Keratinocyte (primary cell): ENCODE data around the gene IDH3B. TPM values are rescaled to one million over a fixed set of nuclear protein-coding genes. Genes with fewer than 3 reads are reported as not detected.

Experiments
- DNase-seq: peaks from one replicate; pipeline ENCODE4 v3.0.0-alpha.2; 2011; ENCODE audit warnings: low read depth, missing footprints, low spot score
- FAIRE-seq: peaks from 2 replicates; lab custom pipeline; 2011; peaks lifted over from hg19 to GRCh38; lab: Jason Lieb, UNC
- H2AFZ ChIP-seq: 2 replicates; pipeline ENCODE4 v1.6.0; 2012; ENCODE audit warnings: low read length, control low read depth, inconsistent platforms; ENCODE audit not compliant: control insufficient read depth
- H3K27ac ChIP-seq: 2 replicates; pipeline ENCODE4 v1.5.1; 2011; ENCODE audit warnings: low read length; ENCODE audit not compliant: control insufficient read depth, insufficient read depth
- H3K27me3 ChIP-seq: 3 replicates; pipeline ENCODE4 v1.6.0; 2011; ENCODE audit warnings: low read length; ENCODE audit not compliant: control insufficient read depth, insufficient read depth; ENCODE audit errors: extremely low read depth
- H3K36me3 ChIP-seq, 2 experiments: 2 replicates in 1 of 2; 3 replicates in 1 of 2; pipeline ENCODE4 v1.5.1; 2011; ENCODE audit warnings: low read length in 2 of 2, mild to moderate bottlenecking in 1 of 2; ENCODE audit not compliant: control insufficient read depth in 2 of 2, insufficient read depth in 2 of 2; ENCODE audit errors: extremely low read depth in 1 of 2
- H3K4me1 ChIP-seq: 3 replicates; pipeline ENCODE4 v1.5.1; 2011; ENCODE audit warnings: low read length; ENCODE audit not compliant: control insufficient read depth, insufficient read depth; ENCODE audit errors: extremely low read depth
- H3K4me2 ChIP-seq: 3 replicates; pipeline ENCODE4 v1.6.0; 2011; ENCODE audit warnings: low read depth, low read length; ENCODE audit not compliant: control insufficient read depth, insufficient read depth; ENCODE audit errors: extremely low read depth
- H3K4me3 ChIP-seq, 3 experiments: fragments of 200-600 bp in 1 of 3; sonication (generic) in 1 of 3; 2 replicates in 2 of 3; 3 replicates in 1 of 3; pipeline ENCODE4 v1.5.1; 2011 to 2016; ENCODE audit warnings: low read length in 3 of 3, mild to moderate bottlenecking in 3 of 3, control low read depth in 2 of 3, inconsistent platforms in 1 of 3, low read depth in 1 of 3, mixed read lengths in 1 of 3, mixed run types in 1 of 3, moderate library complexity in 1 of 3; ENCODE audit not compliant: control insufficient read depth in 2 of 3, insufficient read depth in 2 of 3; ENCODE audit errors: extremely low read depth in 1 of 3
- H3K79me2 ChIP-seq: 2 replicates; pipeline ENCODE4 v1.6.0; 2012; ENCODE audit warnings: low read length; ENCODE audit not compliant: control insufficient read depth, insufficient read depth
- H3K9ac ChIP-seq: 3 replicates; pipeline ENCODE4 v1.6.0; 2011; ENCODE audit warnings: low read length; ENCODE audit not compliant: control insufficient read depth, insufficient read depth; ENCODE audit errors: extremely low read depth
- H3K9me1 ChIP-seq: 3 replicates; pipeline ENCODE4 v1.6.0; 2011; ENCODE audit warnings: low read length; ENCODE audit not compliant: control insufficient read depth, insufficient read depth; ENCODE audit errors: extremely low read depth
- H3K9me3 ChIP-seq: 2 replicates; pipeline ENCODE4 v1.5.1; 2012; ENCODE audit warnings: low read depth, low read length; ENCODE audit not compliant: control insufficient read depth
- H4K20me1 ChIP-seq: 3 replicates; pipeline ENCODE4 v1.6.0; 2011; ENCODE audit warnings: low read length; ENCODE audit not compliant: control insufficient read depth, insufficient read depth; ENCODE audit errors: extremely low read depth
- CTCF ChIP-seq, 3 experiments: IDR thresholded peaks in 1 of 3; conservative IDR thresholded peaks in 1 of 3; optimal IDR thresholded peaks in 1 of 3; 2 replicates in 2 of 3; 3 replicates in 1 of 3; pipeline versions ENCODE3 to v1.5.1; 2011; ENCODE audit warnings: low read length in 3 of 3, mild to moderate bottlenecking in 3 of 3, moderate library complexity in 2 of 3, control low read depth in 1 of 3, inconsistent platforms in 1 of 3; ENCODE audit not compliant: insufficient read depth in 2 of 3; ENCODE audit errors: extremely low read depth in 1 of 3
- EZH2 ChIP-seq: IDR thresholded peaks from one replicate; pipeline ENCODE4 v1.6.1; 2012; ENCODE audit warnings: inconsistent platforms, mild to moderate bottlenecking, low read length, moderate library complexity
- dilution Hi-C: fragments of 300-500 bp; cut with MboI; formaldehyde crosslinking; loops from one replicate; pipeline ENCODE4 v1.7.0; 2020; ENCODE audit warnings: low sequenced_read_pairs; ENCODE audit not compliant: extremely low pct_ligation_motif_present
- polyA plus RNA-seq, 5 experiments: library from polyadenylated mRNA; depleted of rRNA in 3 of 5; stranded (reverse) in 3 of 5; stranded (forward) in 1 of 5; unstranded in 1 of 5; fragments of >200 nt; gene quantifications; 1 replicate in 1 of 5; 2 replicates in 3 of 5; 3 replicates in 1 of 5; pipeline versions ENCODE4 v1.2.1 to v1.2.3, GENCODE V29; 2011 to 2012; ENCODE audit warnings: missing spikeins in 2 of 5, low read depth in 1 of 5, low replicate concordance in 1 of 5

The IDH3B gene
- polyA plus RNA-seq, 1 donor (not counting 4 experiments of a cell fraction or from before 2014, with no cell fraction given): 131 TPM

GRCh38 chr20:2640260-2640659, 23.8 kb downstream of the IDH3B start:
- H3K9ac ChIP-seq: no peak overlapping the region
- no peaks in the 10 kb centered on the region for H4K20me1 ChIP-seq
- no peak for TF ChIP-seq EZH2
- TF ChIP-seq CTCF (optimal IDR thresholded peaks at IDR 0.05 in 1 of 3, IDR thresholded peaks at IDR 0.05 in 1 of 3, conservative IDR thresholded peaks at IDR 0.05 in 1 of 3; ENCODE audit: extremely low read depth in 1 of 3, insufficient read depth in 2 of 3, low read length in 3 of 3): no peak
- DNase-seq (no peak), FAIRE-seq (no peak)
- H3K79me2 ChIP-seq: no peaks in the 10 kb centered on the region
- H2AFZ ChIP-seq: no peak overlapping the region
- H3K4me1 ChIP-seq: no peaks in the 10 kb centered on the region
- peaks cover 2 to 3% of the 10 kb centered on the region in 2 experiments for H3K36me3 ChIP-seq
- dilution Hi-C loops: no loop called here
- H3K27ac ChIP-seq: no peak overlapping the region
- no peak overlapping the region for H3K4me2 ChIP-seq
- no peaks in the 10 kb centered on the region for H3K9me1 ChIP-seq
- no peaks in the 10 kb centered on the region for H3K27me3 ChIP-seq
- H3K4me3 ChIP-seq: no peak overlapping the region
- no peaks in the 10 kb centered on the region for H3K9me3 ChIP-seq

GRCh38 chr20:2637246-2637645, 26.8 kb downstream of the IDH3B start:
- H3K9me1 ChIP-seq: no peaks in the 10 kb centered on the region
- H3K27me3 ChIP-seq: peaks cover 9% of the 10 kb centered on the region
- H3K4me3 ChIP-seq: no peak overlapping the region
- DNase-seq (no peak), FAIRE-seq (no peak)
- H3K9ac ChIP-seq: no peak overlapping the region
- H3K36me3 ChIP-seq: no peaks in the 10 kb centered on the region
- no peaks in the 10 kb centered on the region for H3K4me1 ChIP-seq
- no peak overlapping the region for H2AFZ ChIP-seq
- H3K27ac ChIP-seq: no peak overlapping the region
- H3K9me3 ChIP-seq: no peaks in the 10 kb centered on the region
- H3K4me2 ChIP-seq: no peak overlapping the region
- dilution Hi-C loops: no loop called here
- H4K20me1 ChIP-seq: no peaks in the 10 kb centered on the region
- H3K79me2 ChIP-seq: no peaks in the 10 kb centered on the region
- no peak for TF ChIP-seq CTCF (optimal IDR thresholded peaks at IDR 0.05 in 1 of 3, IDR thresholded peaks at IDR 0.05 in 1 of 3, conservative IDR thresholded peaks at IDR 0.05 in 1 of 3; ENCODE audit: extremely low read depth in 1 of 3, insufficient read depth in 2 of 3, low read length in 3 of 3)
- no peak for TF ChIP-seq EZH2
